ENCODE measurements around the gene RNF146. TPM values are rescaled to one million over a fixed set of nuclear protein-coding genes. Genes with fewer than 3 reads are reported as not detected.
"Not testable (repeated sequence)": the region's sequence is repeated elsewhere in the genome, so short reads cannot be mapped to it uniquely, and the experiment has no call there.

RNF146 gene
- 64.4 TPM for total RNA-seq

GRCh38 chr6:127266178-127266891 is at the start of gene RNF146:
Gene RNF146, plus strand, starts transcription at chr6:127266864. Its CDS starts 13,475 bp downstream, at chr6:127280339.
- DNase-seq: peak; percentile 93

GRCh38 chr6:127219869-127220268 is 46.8 kb upstream of the RNF146 start:
- no peak for DNase-seq

GRCh38 chr6:127221201-127221600 is 45.5 kb upstream of the RNF146 start:
- DNase-seq: peak; percentile 8

GRCh38 chr6:127222418-127222817 is 44.2 kb upstream of the RNF146 start:
- DNase-seq: no peak

- DNase-seq: no peak
Observed at GRCh38 chr6:127225497-127225896, 41.2 kb upstream of the RNF146 start.

GRCh38 chr6:127233819-127234218 is 32.8 kb upstream of the RNF146 start:
- DNase-seq: not testable (repeated sequence)

GRCh38 chr6:127243501-127243900 is 23.2 kb upstream of the RNF146 start:
- no peak for DNase-seq

GRCh38 chr6:127247114-127248096 is 19.3 kb upstream of the RNF146 start:
- DNase-seq: peak; percentile 5

GRCh38 chr6:127249621-127250020 is 17.0 kb upstream of the RNF146 start:
- no peak for DNase-seq

GRCh38 chr6:127255286-127255685 is 11.4 kb upstream of the RNF146 start:
- DNase-seq: no peak

- no peak for DNase-seq
Observed at GRCh38 chr6:127262896-127263295, 3.8 kb upstream of the RNF146 start.

GRCh38 chr6:127263481-127263880 is 3.2 kb upstream of the RNF146 start:
- no peak for DNase-seq

GRCh38 chr6:127266892-127267645 is 405 bp downstream of the RNF146 start:
- peak; percentile 82 for DNase-seq

GRCh38 chr6:127267646-127268625 is 1.3 kb downstream of the RNF146 start:
- DNase-seq: peak; percentile 26

GRCh38 chr6:127272576-127272975 is 5.9 kb downstream of the RNF146 start:
- DNase-seq: no peak

GRCh38 chr6:127273499-127273898 is 6.8 kb downstream of the RNF146 start:
- DNase-seq: no peak

GRCh38 chr6:127276331-127276730 is 9.7 kb downstream of the RNF146 start:
- no peak for DNase-seq

- DNase-seq: no peak
Observed at GRCh38 chr6:127277878-127278843, 11.5 kb downstream of the RNF146 start.

- DNase-seq: no peak
Observed at GRCh38 chr6:127279815-127280214, 13.2 kb downstream of the RNF146 start.

GRCh38 chr6:127282184-127282583 is 15.5 kb downstream of the RNF146 start:
- DNase-seq: no peak
